Measurements from ENCODE around the gene ST7. TPM values are rescaled to one million over a fixed set of nuclear protein-coding genes. Genes with fewer than 3 reads are reported as not detected.

ST7 gene
- total and polyA plus RNA-seq, 2 of the 8 experiments (the other 6 are each of a cell fraction or from before 2014, with no cell fraction given), result 16.3 to 18.0 TPM

DNA sequence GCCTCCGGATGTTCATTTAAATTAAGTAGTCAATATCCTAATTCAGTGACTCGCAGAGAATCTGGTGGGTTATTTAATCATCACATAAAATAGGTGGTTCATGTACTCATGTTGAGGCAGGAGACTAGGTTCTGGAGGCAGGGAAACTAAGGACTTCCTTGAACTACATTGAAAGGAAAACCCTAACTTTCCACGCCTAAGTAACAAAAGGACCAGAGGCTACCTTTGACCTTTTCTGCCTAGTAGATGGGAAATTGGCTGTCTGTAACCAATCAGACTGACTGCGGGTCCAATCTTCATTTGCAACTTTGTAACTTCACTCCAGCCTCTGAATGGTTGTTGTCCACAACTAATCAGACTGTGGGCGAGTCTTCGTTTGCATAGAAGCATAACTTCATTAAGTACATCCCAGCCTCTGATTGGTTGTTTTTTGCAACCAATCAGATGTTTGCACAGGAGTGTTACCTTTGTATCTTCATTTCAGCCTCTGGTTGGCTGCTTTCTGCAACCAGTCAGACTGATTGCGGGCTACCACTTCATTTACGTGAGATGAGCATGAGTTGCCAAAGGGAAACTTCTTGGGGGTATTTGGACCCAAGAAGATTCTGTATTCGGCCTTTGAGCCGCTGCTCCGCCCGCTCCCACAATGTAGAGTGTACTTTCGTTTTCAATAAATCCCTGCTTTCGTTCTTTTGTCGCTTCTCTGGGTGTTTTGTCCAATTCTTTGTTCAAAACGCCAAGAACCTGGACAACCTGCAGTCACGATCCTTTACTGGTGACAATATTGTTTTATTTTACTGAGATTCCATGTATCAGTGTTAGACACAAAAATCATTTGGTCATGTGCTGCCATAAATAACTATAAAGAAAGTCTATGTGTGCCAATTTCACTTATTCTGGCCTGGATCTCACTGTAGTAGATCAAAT, 1.7 kb upstream of the ST7 start:
- no peak overlapping the region for H4K8ac ChIP-seq (ENCODE audit: extremely low read depth, insufficient read depth, low read length)
- no peak overlapping the region for H3K18ac ChIP-seq (ENCODE audit: extremely low read depth, low read length)
- peaks cover 0 to 17% of the 10 kb centered on the region in 2 experiments; a peak in 2 of 4 replicates for H3K79me2 ChIP-seq (ENCODE audit: control insufficient read depth in 1 of 2, insufficient read depth in 2 of 2, low read length in 2 of 2)
- no peaks in the 10 kb centered on the region for H3K27me3 ChIP-seq (replicated peaks in 1 of 4; ENCODE audit: control insufficient read depth in 3 of 4, extremely low read depth in 1 of 4, insufficient read depth in 3 of 4, low read length in 3 of 4)
- no peak overlapping the region for H2BK120ac ChIP-seq (replicated peaks; ENCODE audit: low read depth, low read length)
- H2BK5ac ChIP-seq (ENCODE audit: low read depth, low read length), result no peak overlapping the region
- CTCF ChIA-PET (ENCODE audit: partially characterized antibody), result interaction anchor here (0.8 to 1.7 kb wide), 2 partner anchors 19 to 25 kb away, joined by 3 to 4 read pairs; no protein-coding TSS in a partner anchor
- no peaks in the 10 kb centered on the region for H3K9me3 ChIP-seq (ENCODE audit: insufficient read depth in 2 of 2, low read depth in 1 of 2, low read length in 1 of 2)
- peaks cover 3% of the 10 kb centered on the region for H3K23me2 ChIP-seq (ENCODE audit: low read depth, low read length)
- H3K14ac ChIP-seq (ENCODE audit: insufficient read length), result no peak overlapping the region
- POLR2A ChIA-PET (ENCODE audit: partially characterized antibody), result interaction anchor here (1.1 to 3.4 kb wide), 2 partner anchors 18 to 115 kb away, joined by 3 to 34 read pairs; no protein-coding TSS in a partner anchor
- no peak overlapping the region for H2BK20ac ChIP-seq (ENCODE audit: low read length)
- no peak overlapping the region for H4K5ac ChIP-seq (ENCODE audit: insufficient read length, low read depth, low read length)
- H3K36me3 ChIP-seq (ENCODE audit: control insufficient read depth in 2 of 4, insufficient read depth in 4 of 4, low read length in 3 of 4), result no peaks in the 10 kb centered on the region
- no peak overlapping the region for H3K4ac ChIP-seq (replicated peaks; ENCODE audit: insufficient read length, low read depth, low read length)
- no peak for DNase-seq (ENCODE audit: low read depth in 1 of 2, low spot score in 2 of 2)
- no peak overlapping the region for H2BK15ac ChIP-seq (ENCODE audit: low read length)
- no peak for FAIRE-seq
- H3K23ac ChIP-seq (ENCODE audit: insufficient read length), result no peak overlapping the region
- no peak overlapping the region for H2AK5ac ChIP-seq (ENCODE audit: low read depth, low read length)
- H3K56ac ChIP-seq (replicated peaks; ENCODE audit: insufficient read length, low read depth, low read length), result no peak overlapping the region
- no peaks in the 10 kb centered on the region for H4K20me1 ChIP-seq (replicated peaks in 1 of 2; ENCODE audit: control insufficient read depth in 1 of 2, insufficient read depth in 2 of 2, low read length in 2 of 2)
- H3K4me3 ChIP-seq (ENCODE audit: extremely low read depth in 1 of 4, insufficient read depth in 2 of 4, low read depth in 3 of 4, low read length in 4 of 4), result no peak overlapping the region; a peak in 1 of 8 replicates
- no peak overlapping the region for H3K27ac ChIP-seq (ENCODE audit: low read depth, low read length)
- no peak overlapping the region for H4K91ac ChIP-seq (replicated peaks; ENCODE audit: insufficient read length, low read length)
- H3K79me1 ChIP-seq (ENCODE audit: low read depth, low read length), result no peaks in the 10 kb centered on the region
- no peak overlapping the region for H2AFZ ChIP-seq (ENCODE audit: low read length)
- WGBS, 2 experiments (ENCODE audit: extremely low coverage in 1 of 2, insufficient coverage in 1 of 2, insufficient read length in 1 of 2, insufficient replicate concordance in 2 of 2, low coverage in 1 of 2, low lambda C conversion rate in 2 of 2, missing lambda C conversion rate in 1 of 2), result 86% methylated on average over 17 of the region's 17 CpGs; no CpG with 5 or more reads in 1 of the 2 experiments
- H2BK12ac ChIP-seq (ENCODE audit: low read depth, low read length), result no peak overlapping the region
- H3K4me2 ChIP-seq (ENCODE audit: insufficient read depth in 1 of 2, low read depth in 2 of 2, low read length in 2 of 2), result no peak overlapping the region; a peak in 1 of 4 replicates
- peaks cover 0 to 9% (median 4%) of the 10 kb centered on the region in 4 experiments; a peak in 3 of 7 replicates for H3K4me1 ChIP-seq (replicated peaks in 1 of 4; ENCODE audit: control insufficient read depth in 3 of 4, insufficient read depth in 4 of 4, low read length in 3 of 4)
- H3K9ac ChIP-seq (replicated peaks in 1 of 4; ENCODE audit: extremely low read depth in 1 of 4, low read depth in 3 of 4, low read length in 3 of 4), result no peak overlapping the region
- TF ChIP-seq JUN (IDR thresholded peaks at IDR 0.05; ENCODE audit: low read depth, low read length), result no peak
- TF ChIP-seq RNF2 (IDR thresholded peaks at IDR 0.05; ENCODE audit: borderline replicate concordance, low read depth, low read length, missing control alignments, poor library complexity, severe bottlenecking), result no peak
- no peak for TF ChIP-seq TCF12 (IDR thresholded peaks at IDR 0.05; ENCODE audit: low read depth, low read length)
- TF ChIP-seq CTCF (IDR thresholded peaks at IDR 0.05; ENCODE audit: control extremely low read depth in 1 of 3, insufficient read depth in 1 of 3, low read depth in 1 of 3, low read length in 3 of 3), result no peak
- no peak for TF ChIP-seq MAX (IDR thresholded peaks at IDR 0.05)
- no peak for TF ChIP-seq RAD21 (IDR thresholded peaks at IDR 0.05 in 1 of 2, conservative IDR thresholded peaks at IDR 0.05 in 1 of 2; ENCODE audit: low read depth in 2 of 2, low read length in 2 of 2)
- no peak for TF ChIP-seq TAF7 (optimal IDR thresholded peaks at IDR 0.05; ENCODE audit: borderline replicate concordance, low read depth, low read length)

All from H1 (cell line).